NCI-H146 (cell line): Measurements from ENCODE around the gene ENPP6.
A peak's percentile ranks its signal among the peaks of the same experiment; 100 is the strongest.
"Not testable (repeated sequence)": the region's sequence is repeated elsewhere in the genome, so short reads cannot be mapped to it uniquely, and the experiment has no call there.

Experiments
- DNase-seq: peaks from one replicate; lab custom pipeline; 2025; lab: John Stamatoyannopoulos, UW

Gene ENPP6

GRCh38 chr4:184235526-184235925 lies 17.9 kb upstream of the ENPP6 start:
- DNase-seq: no peak

- no peak for DNase-seq
Measured at GRCh38 chr4:184234155-184234554, 16.5 kb upstream of the ENPP6 start.

- no peak for DNase-seq
Measured at GRCh38 chr4:184232975-184233374, 15.3 kb upstream of the ENPP6 start.

GRCh38 chr4:184232202-184232601 lies 14.5 kb upstream of the ENPP6 start:
- no peak for DNase-seq

GRCh38 chr4:184231573-184231972 lies 13.9 kb upstream of the ENPP6 start:
- DNase-seq: no peak

- DNase-seq: no peak
Measured at GRCh38 chr4:184228056-184228705, 10.5 kb upstream of the ENPP6 start.

GRCh38 chr4:184216515-184216914 lies 1.2 kb downstream of the ENPP6 start:
- no peak for DNase-seq

GRCh38 chr4:184215709-184216328 lies 1.9 kb downstream of the ENPP6 start:
- no peak for DNase-seq

GRCh38 chr4:184214931-184215330 lies 2.7 kb downstream of the ENPP6 start:
- DNase-seq: no peak

GRCh38 chr4:184207734-184208607 lies 9.7 kb downstream of the ENPP6 start:
- DNase-seq: not testable (repeated sequence)

- no peak for DNase-seq
Measured at GRCh38 chr4:184205243-184205642, 12.4 kb downstream of the ENPP6 start.

- no peak for DNase-seq
Measured at GRCh38 chr4:184203300-184203699, 14.4 kb downstream of the ENPP6 start.

- DNase-seq: no peak
Measured at GRCh38 chr4:184201179-184201578, 16.5 kb downstream of the ENPP6 start.

GRCh38 chr4:184200296-184200695 lies 17.4 kb downstream of the ENPP6 start:
- DNase-seq: peak; percentile 24

GRCh38 chr4:184199780-184200179 lies 17.9 kb downstream of the ENPP6 start:
- DNase-seq: no peak

GRCh38 chr4:184198190-184198589 lies 19.5 kb downstream of the ENPP6 start:
- no peak for DNase-seq

GRCh38 chr4:184197536-184198082 lies 20.1 kb downstream of the ENPP6 start:
- no peak for DNase-seq

- DNase-seq: no peak
Measured at GRCh38 chr4:184196730-184197385, 20.8 kb downstream of the ENPP6 start.

- no peak for DNase-seq
Measured at GRCh38 chr4:184193556-184194525, 23.8 kb downstream of the ENPP6 start.

GRCh38 chr4:184192933-184193332 lies 24.7 kb downstream of the ENPP6 start:
- no peak for DNase-seq

- no peak for DNase-seq
Measured at GRCh38 chr4:184191267-184191666, 26.4 kb downstream of the ENPP6 start.
